Measurements from ENCODE around the gene KIF3B. TPM values are rescaled to one million over a fixed set of nuclear protein-coding genes. Genes with fewer than 3 reads are reported as not detected.

KIF3B gene
- total and polyA plus RNA-seq, 2 of the 13 experiments (the other 11 are each of a cell fraction or from before 2014, with no cell fraction given): 23.6 to 28.8 TPM

DNA sequence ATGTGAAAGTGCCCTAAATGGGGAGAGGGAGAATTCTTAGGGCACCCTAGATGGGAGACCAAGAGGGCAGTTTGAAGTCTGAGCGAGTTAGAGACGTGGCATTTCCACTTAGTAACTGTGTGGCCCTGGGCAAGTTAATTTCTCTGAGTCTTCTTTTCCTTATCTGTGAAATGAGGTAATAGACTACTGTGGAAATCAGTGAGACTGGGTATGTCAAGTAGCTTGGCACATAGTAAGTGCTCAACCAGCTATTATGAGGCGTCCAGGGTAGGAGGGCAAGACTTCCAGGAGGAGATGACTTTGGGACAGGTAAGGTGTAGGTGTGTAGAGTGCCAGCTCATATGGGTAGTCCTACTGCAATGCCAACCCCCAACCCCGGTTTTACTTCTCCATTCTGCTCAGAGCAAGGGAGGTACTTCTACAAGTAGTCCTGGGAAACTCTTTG is 770 bp downstream of the KIF3B start (continued):
- TF ChIP-seq HINFP (CRISPR knock-in tag; IDR thresholded peaks at IDR 0.05; ENCODE audit: low read depth) (no peak), KAT7 (CRISPR knock-in tag; IDR thresholded peaks at IDR 0.05; ENCODE audit: borderline replicate concordance) (no peak), ZEB1 (IDR thresholded peaks at IDR 0.05; ENCODE audit: insufficient replicate concordance, low read depth) (no peak), TBX3 (IDR thresholded peaks at IDR 0.05; ENCODE audit: borderline replicate concordance) (no peak), ZNF644 (CRISPR knock-in tag; IDR thresholded peaks at IDR 0.05; ENCODE audit: low read depth) (no peak), ZBTB20 (CRISPR knock-in tag; IDR thresholded peaks at IDR 0.05; ENCODE audit: borderline replicate concordance, low read depth) (no peak), ELF1 (CRISPR knock-in tag; IDR thresholded peaks at IDR 0.05) (no peak), CCAR2 (optimal IDR thresholded peaks at IDR 0.05; ENCODE audit: low read depth, low read length) (no peak), HDAC1 (CRISPR knock-in tag; IDR thresholded peaks at IDR 0.05) (no peak), HCFC1 (IDR thresholded peaks at IDR 0.05; ENCODE audit: low read depth, low read length) (no peak), HMG20B (CRISPR knock-in tag; conservative IDR thresholded peaks at IDR 0.05) (no peak), ZNF747 (CRISPR knock-in tag; IDR thresholded peaks at IDR 0.05; ENCODE audit: borderline replicate concordance) (no peak), PAXIP1 (CRISPR knock-in tag; conservative IDR thresholded peaks at IDR 0.05) (0 out of 2 replicates have a peak, but pooled peaks have one; percentile 14), KMT2B (CRISPR knock-in tag; IDR thresholded peaks at IDR 0.05) (no peak), NFIC (IDR thresholded peaks at IDR 0.05; ENCODE audit: low read length) (no peak), SALL2 (CRISPR knock-in tag; IDR thresholded peaks at IDR 0.05) (no peak)
- TF ChIP-seq, protein P1, sequence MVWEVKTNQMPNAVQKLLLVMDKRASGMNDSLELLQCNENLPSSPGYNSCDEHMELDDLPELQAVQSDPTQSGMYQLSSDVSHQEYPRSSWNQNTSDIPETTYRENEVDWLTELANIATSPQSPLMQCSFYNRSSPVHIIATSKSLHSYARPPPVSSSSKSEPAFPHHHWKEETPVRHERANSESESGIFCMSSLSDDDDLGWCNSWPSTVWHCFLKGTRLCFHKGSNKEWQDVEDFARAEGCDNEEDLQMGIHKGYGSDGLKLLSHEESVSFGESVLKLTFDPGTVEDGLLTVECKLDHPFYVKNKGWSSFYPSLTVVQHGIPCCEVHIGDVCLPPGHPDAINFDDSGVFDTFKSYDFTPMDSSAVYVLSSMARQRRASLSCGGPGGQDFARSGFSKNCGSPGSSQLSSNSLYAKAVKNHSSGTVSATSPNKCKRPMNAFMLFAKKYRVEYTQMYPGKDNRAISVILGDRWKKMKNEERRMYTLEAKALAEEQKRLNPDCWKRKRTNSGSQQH (CRISPR knock-in tag; IDR thresholded peaks at IDR 0.05; ENCODE audit: low read depth): no peak
- TF ChIP-seq, protein P2, sequence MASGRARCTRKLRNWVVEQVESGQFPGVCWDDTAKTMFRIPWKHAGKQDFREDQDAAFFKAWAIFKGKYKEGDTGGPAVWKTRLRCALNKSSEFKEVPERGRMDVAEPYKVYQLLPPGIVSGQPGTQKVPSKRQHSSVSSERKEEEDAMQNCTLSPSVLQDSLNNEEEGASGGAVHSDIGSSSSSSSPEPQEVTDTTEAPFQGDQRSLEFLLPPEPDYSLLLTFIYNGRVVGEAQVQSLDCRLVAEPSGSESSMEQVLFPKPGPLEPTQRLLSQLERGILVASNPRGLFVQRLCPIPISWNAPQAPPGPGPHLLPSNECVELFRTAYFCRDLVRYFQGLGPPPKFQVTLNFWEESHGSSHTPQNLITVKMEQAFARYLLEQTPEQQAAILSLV (CRISPR knock-in tag; IDR thresholded peaks at IDR 0.05; ENCODE audit: borderline replicate concordance): no peak
- TF ChIP-seq, protein P3, sequence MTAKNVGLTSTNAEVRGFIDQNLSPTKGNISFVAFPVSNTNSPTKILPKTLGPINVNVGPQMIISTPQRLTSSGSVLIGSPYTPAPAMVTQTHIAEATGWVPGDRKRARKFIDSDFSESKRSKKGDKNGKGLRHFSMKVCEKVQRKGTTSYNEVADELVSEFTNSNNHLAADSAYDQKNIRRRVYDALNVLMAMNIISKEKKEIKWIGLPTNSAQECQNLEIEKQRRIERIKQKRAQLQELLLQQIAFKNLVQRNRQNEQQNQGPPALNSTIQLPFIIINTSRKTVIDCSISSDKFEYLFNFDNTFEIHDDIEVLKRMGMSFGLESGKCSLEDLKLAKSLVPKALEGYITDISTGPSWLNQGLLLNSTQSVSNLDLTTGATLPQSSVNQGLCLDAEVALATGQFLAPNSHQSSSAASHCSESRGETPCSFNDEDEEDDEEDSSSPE (CRISPR knock-in tag; IDR thresholded peaks at IDR 0.05): no peak
